Uterus (tissue), 2 donors: ENCODE results near the gene ATAD3B.
"Not testable (repeated sequence)": the region's sequence is repeated elsewhere in the genome, so short reads cannot be mapped to it uniquely, and the experiment has no call there.

ENCODE experiments used
- POLR2A ChIP-seq, 2 donors: fragments of 450-650 bp; IDR thresholded peaks; one replicate each; pipeline ENCODE4 v1.6.1; 2016; ENCODE audit warnings: antibody characterized with exemption in 2 of 2, mild to moderate bottlenecking in 1 of 2, moderate library complexity in 1 of 2
- TF ChIP-seq, protein P1 (sequence below), 4 experiments: fragments of 200-600 bp in 2 of 4; fragments of 450-650 bp in 2 of 4; sonication (generic) in 2 of 4; IDR thresholded peaks; one replicate each; pipeline ENCODE4 v1.5.1; 2016 to 2019; ENCODE audit warnings: antibody characterized with exemption in 4 of 4, mild to moderate bottlenecking in 2 of 4, moderate library complexity in 1 of 4

DNA sequence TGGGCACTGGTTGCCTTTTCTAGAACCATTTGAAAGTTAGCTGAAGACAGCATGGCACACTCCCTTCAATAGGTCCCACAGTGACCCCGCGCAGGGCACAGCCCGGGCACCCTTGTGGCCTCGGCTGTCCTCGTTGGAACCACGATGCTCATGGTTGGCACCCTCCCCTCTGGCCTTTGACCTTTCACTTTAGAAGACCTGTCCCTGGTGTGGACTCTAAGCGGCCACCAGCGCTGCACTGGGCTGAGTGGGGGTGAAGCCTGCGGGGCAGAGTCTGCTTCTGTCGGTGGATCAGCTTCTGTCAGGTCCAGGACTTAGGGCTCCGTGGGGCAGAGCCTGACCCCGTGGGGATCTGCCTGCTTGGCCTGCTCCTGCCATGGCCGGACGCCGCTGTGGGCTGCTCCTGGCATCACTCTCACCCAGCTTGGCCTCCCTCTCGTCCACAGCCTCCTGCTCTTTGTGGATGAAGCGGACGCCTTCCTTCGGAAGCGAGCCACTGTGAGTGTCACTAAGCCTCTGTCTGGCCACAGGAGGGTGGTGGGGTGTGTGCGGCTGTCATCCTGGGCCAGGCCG, 14.8 kb upstream of the ATAD3B start:
- TF ChIP-seq, protein P1, sequence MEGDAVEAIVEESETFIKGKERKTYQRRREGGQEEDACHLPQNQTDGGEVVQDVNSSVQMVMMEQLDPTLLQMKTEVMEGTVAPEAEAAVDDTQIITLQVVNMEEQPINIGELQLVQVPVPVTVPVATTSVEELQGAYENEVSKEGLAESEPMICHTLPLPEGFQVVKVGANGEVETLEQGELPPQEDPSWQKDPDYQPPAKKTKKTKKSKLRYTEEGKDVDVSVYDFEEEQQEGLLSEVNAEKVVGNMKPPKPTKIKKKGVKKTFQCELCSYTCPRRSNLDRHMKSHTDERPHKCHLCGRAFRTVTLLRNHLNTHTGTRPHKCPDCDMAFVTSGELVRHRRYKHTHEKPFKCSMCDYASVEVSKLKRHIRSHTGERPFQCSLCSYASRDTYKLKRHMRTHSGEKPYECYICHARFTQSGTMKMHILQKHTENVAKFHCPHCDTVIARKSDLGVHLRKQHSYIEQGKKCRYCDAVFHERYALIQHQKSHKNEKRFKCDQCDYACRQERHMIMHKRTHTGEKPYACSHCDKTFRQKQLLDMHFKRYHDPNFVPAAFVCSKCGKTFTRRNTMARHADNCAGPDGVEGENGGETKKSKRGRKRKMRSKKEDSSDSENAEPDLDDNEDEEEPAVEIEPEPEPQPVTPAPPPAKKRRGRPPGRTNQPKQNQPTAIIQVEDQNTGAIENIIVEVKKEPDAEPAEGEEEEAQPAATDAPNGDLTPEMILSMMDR (IDR thresholded peaks at IDR 0.05): not testable (repeated sequence)
- not testable (repeated sequence) for TF ChIP-seq POLR2A (IDR thresholded peaks at IDR 0.05)
